GM12878 (cell line): ENCODE results near the gene MAML2. TPM values are rescaled to one million over a fixed set of nuclear protein-coding genes. Genes with fewer than 3 reads are reported as not detected.

Source experiments
- ATF3 ChIP-seq: IDR thresholded peaks from 2 replicates; pipeline ENCODE4 v1.6.1; 2011; ENCODE audit warnings: low read depth, mild to moderate bottlenecking, low read length, moderate library complexity, borderline replicate concordance; ENCODE audit errors: extremely low read depth
- BACH1 ChIP-seq: fragments of 450-650 bp; IDR thresholded peaks from 2 replicates; pipeline ENCODE4 v1.6.1; 2017; ENCODE audit warnings: mild to moderate bottlenecking, borderline replicate concordance
- CBX3 ChIP-seq: fragments of 200-600 bp; sonication (generic); IDR thresholded peaks from 2 replicates; pipeline ENCODE4 v1.6.1; 2016; ENCODE audit warnings: low read depth, borderline replicate concordance
- CTCF ChIP-seq, 3 experiments: IDR thresholded peaks in 2 of 3; conservative IDR thresholded peaks in 1 of 3; 2 replicates each; pipeline ENCODE4 v1.5.1; 2011; ENCODE audit warnings: low read depth in 3 of 3, low read length in 3 of 3, mild to moderate bottlenecking in 3 of 3, control low read depth in 2 of 3, moderate library complexity in 2 of 3, inconsistent platforms in 1 of 3, mixed read lengths in 1 of 3; ENCODE audit not compliant: control insufficient read depth in 2 of 3, insufficient read depth in 1 of 3; ENCODE audit errors: extremely low read depth in 1 of 3
- EGR1 ChIP-seq, 2 experiments: IDR thresholded peaks; 1 replicate in 1 of 2; 2 replicates in 1 of 2; pipeline ENCODE4 v1.6.1; 2011 to 2012; ENCODE audit warnings: low read depth in 2 of 2, low read length in 2 of 2, borderline replicate concordance in 1 of 2, mild to moderate bottlenecking in 1 of 2, moderate library complexity in 1 of 2
- ESRRA ChIP-seq: IDR thresholded peaks from 2 replicates; pipeline ENCODE4 v1.6.1; 2012; ENCODE audit warnings: mild to moderate bottlenecking, low read length, improper control_type of control experiment
- ETV6 ChIP-seq, 2 experiments: fragments of 450-650 bp in 1 of 2; IDR thresholded peaks in 1 of 2; conservative IDR thresholded peaks in 1 of 2; 2 replicates each; pipeline ENCODE4 v1.6.1; 2014; ENCODE audit warnings: antibody characterized with exemption in 1 of 2, borderline replicate concordance in 1 of 2, low read depth in 1 of 2, mild to moderate bottlenecking in 1 of 2, moderate library complexity in 1 of 2
- FOXM1 ChIP-seq: IDR thresholded peaks from 2 replicates; pipeline ENCODE4 v1.6.1; 2012; ENCODE audit warnings: low read depth, mild to moderate bottlenecking, inconsistent platforms, low read length, moderate library complexity
- GATAD2B ChIP-seq: fragments of 450-650 bp; conservative IDR thresholded peaks from 2 replicates; pipeline ENCODE4 v1.6.1; 2017; ENCODE audit warnings: low read depth, mild to moderate bottlenecking, moderate library complexity
- HDGF ChIP-seq: fragments of 450-650 bp; IDR thresholded peaks from 2 replicates; pipeline ENCODE4 v1.6.1; 2016; ENCODE audit warnings: antibody characterized with exemption
- MEF2A ChIP-seq: IDR thresholded peaks from 2 replicates; pipeline ENCODE4 v1.6.1; 2011; ENCODE audit warnings: low read depth, mild to moderate bottlenecking, low read length, moderate library complexity; ENCODE audit not compliant: insufficient read depth
- MEF2B ChIP-seq: fragments of 450-650 bp; IDR thresholded peaks from 2 replicates; pipeline ENCODE4 v1.6.1; 2018; ENCODE audit warnings: mild to moderate bottlenecking, moderate library complexity; ENCODE audit not compliant: partially characterized antibody, poor library complexity, severe bottlenecking
- MTA3 ChIP-seq: IDR thresholded peaks from 2 replicates; pipeline ENCODE4 v1.6.1; 2012; ENCODE audit warnings: low read length, inconsistent platforms, borderline replicate concordance
- PAX5 ChIP-seq: IDR thresholded peaks from 2 replicates; pipeline ENCODE4 v1.6.1; 2011; ENCODE audit warnings: low read depth, low read length, borderline replicate concordance
- PML ChIP-seq: IDR thresholded peaks from 2 replicates; pipeline ENCODE4 v1.6.1; 2012; ENCODE audit warnings: low read length, inconsistent platforms
- POLR2AphosphoS2 ChIP-seq: IDR thresholded peaks from 2 replicates; pipeline ENCODE4 v1.6.1; 2011; ENCODE audit warnings: low read depth, mild to moderate bottlenecking, low read length, improper control_type of control experiment, moderate library complexity
- POLR2AphosphoS5 ChIP-seq: IDR thresholded peaks from 2 replicates; pipeline ENCODE4 v1.6.1; 2011; ENCODE audit warnings: mild to moderate bottlenecking, low read length, inconsistent platforms
- POU2F2 ChIP-seq: IDR thresholded peaks from 3 replicates; pipeline ENCODE4 v1.6.1; 2011; ENCODE audit warnings: low read depth, mild to moderate bottlenecking, low read length, borderline replicate concordance
- RAD51 ChIP-seq: fragments of 450-650 bp; IDR thresholded peaks from 2 replicates; pipeline ENCODE4 v1.6.1; 2016; ENCODE audit warnings: moderate library complexity, mild to moderate bottlenecking, inconsistent platforms
- RB1 ChIP-seq: fragments of 450-650 bp; formaldehyde crosslinking; IDR thresholded peaks from 2 replicates; pipeline ENCODE4 v1.6.1; 2017; ENCODE audit warnings: mild to moderate bottlenecking, borderline replicate concordance
- RUNX3 ChIP-seq: IDR thresholded peaks from 2 replicates; pipeline ENCODE4 v1.6.1; 2012; ENCODE audit warnings: low read length, inconsistent platforms
- SMARCA5 ChIP-seq: fragments of 450-650 bp; IDR thresholded peaks from 2 replicates; pipeline ENCODE4 v1.6.1; 2017; ENCODE audit warnings: mild to moderate bottlenecking
- TAF1 ChIP-seq: IDR thresholded peaks from 2 replicates; pipeline ENCODE4 v1.6.1; 2011; ENCODE audit warnings: mild to moderate bottlenecking, low read depth, low read length, borderline replicate concordance
- TARDBP ChIP-seq: IDR thresholded peaks from 2 replicates; pipeline ENCODE4 v1.6.1; 2016; ENCODE audit warnings: borderline replicate concordance
- YY1 ChIP-seq: IDR thresholded peaks from 2 replicates; pipeline ENCODE4 v1.6.1; 2011; ENCODE audit warnings: low read depth, mild to moderate bottlenecking, low read length
- ZNF24 ChIP-seq: fragments of 450-650 bp; IDR thresholded peaks from 2 replicates; pipeline ENCODE4 v1.6.1; 2017; ENCODE audit warnings: antibody characterized with exemption, mild to moderate bottlenecking
- polyA plus RNA-seq, 11 experiments: library from polyadenylated mRNA; depleted of rRNA in 4 of 11; unstranded in 6 of 11; stranded (reverse) in 5 of 11; fragments of >200 nt; fragmentation: Nextera tagmentation in 4 of 11; fragmentation: Illumina TruSeq in 1 of 11; extraction: Ambion mirVana in 4 of 11; extraction: Trizol in 1 of 11; gene quantifications; 1 replicate in 1 of 11; 2 replicates in 10 of 11; pipeline versions ENCODE4 v1.2.1 to v1.2.3, GENCODE V29; 2011 to 2016; ENCODE audit warnings: inconsistent platforms in 2 of 11, missing spikeins in 2 of 11, low read depth in 1 of 11
- total RNA-seq, 4 experiments: library from RNA; depleted of rRNA in 3 of 4; stranded (reverse); fragments of >200 nt in 3 of 4; fragmentation: Illumina TruSeq in 1 of 4; extraction: Trizol in 1 of 4; gene quantifications; 2 replicates each; pipeline versions ENCODE4 v1.2.1 to v1.2.3, GENCODE V29; 2013 to 2021

MAML2 gene
- total and polyA plus RNA-seq, 10 of the 15 experiments (the other 5 are each of a cell fraction or from before 2014, with no cell fraction given), result 2.5 to 15.1 (median 12.0) TPM

- TF ChIP-seq RB1 (no peak), SMARCA5 (peak; percentile 49; the same call in 1 of the 2 replicates), CBX3 (no peak), POLR2AphosphoS5 (peak; percentile 43), POLR2AphosphoS2 (no peak), GATAD2B (peak; percentile 21; the same call in 1 of the 2 replicates), TAF1 (peak; percentile 69; the same call in 1 of the 2 replicates), HDGF (peak; percentile 76; the same call in 1 of the 2 replicates), MEF2A (peak; percentile 42; the same call in 1 of the 2 replicates), MTA3 (peak; percentile 35; the same call in 1 of the 2 replicates), ETV6 (conservative IDR thresholded peaks at IDR 0.05 in 1 of 2, IDR thresholded peaks at IDR 0.05 in 1 of 2; ENCODE audit: borderline replicate concordance in 1 of 2, low read depth in 1 of 2) (no peak), ZNF24 (peak; percentile 51; the same call in 1 of the 2 replicates), PAX5 (peak; percentile 44; the same call in 1 of the 2 replicates), YY1 (peak; percentile 51), BACH1 (no peak), EGR1 (IDR thresholded peaks at IDR 0.05; ENCODE audit: borderline replicate concordance in 1 of 2, low read depth in 2 of 2, low read length in 2 of 2) (peak in 1 of 2 experiments; percentile 88; a peak in 2 of 3 replicates), PML (peak; percentile 22; the same call in 1 of the 2 replicates), ATF3 (no peak), FOXM1 (no peak), ESRRA (no peak), POU2F2 (peak; percentile 42; the same call in 1 of the 3 replicates), TARDBP (0 out of 2 replicates have a peak, but pooled peaks have one; percentile 71), MEF2B (peak; percentile 90), RAD51 (peak; percentile 65; the same call in 1 of the 2 replicates), RUNX3 (peak; percentile 73), CTCF (IDR thresholded peaks at IDR 0.05 in 2 of 3, conservative IDR thresholded peaks at IDR 0.05 in 1 of 3; ENCODE audit: control insufficient read depth in 2 of 3, extremely low read depth in 1 of 3, insufficient read depth in 1 of 3, low read depth in 3 of 3, low read length in 3 of 3) (peak; percentile 59 to 69 (median 69))
Observed at GRCh38 chr11:96341211-96342013, 1.6 kb downstream of the MAML2 start (continued).
